GM18526 (cell line): ENCODE measurements around the gene ROBO1.

Experiments used
- POLR2A ChIP-seq: IDR thresholded peaks from 3 replicates; pipeline ENCODE4 v1.6.1; 2011; ENCODE audit not compliant: insufficient read length; ENCODE audit errors: extremely low read depth

ROBO1 gene

GRCh38 chr3:78827618-78828017 is 940.2 kb downstream of the ROBO1 start:
- no peak for TF ChIP-seq POLR2A

GRCh38 chr3:78825858-78826215 is 942.0 kb downstream of the ROBO1 start:
- no peak for TF ChIP-seq POLR2A

- TF ChIP-seq POLR2A: no peak
These were observed 942.5 kb downstream of the ROBO1 start for GRCh38 chr3:78825118-78825857.

GRCh38 chr3:78823859-78824258 is 943.9 kb downstream of the ROBO1 start:
- TF ChIP-seq POLR2A: no peak

GRCh38 chr3:78823434-78823833 is 944.4 kb downstream of the ROBO1 start:
- TF ChIP-seq POLR2A: no peak

GRCh38 chr3:78822726-78823125 is 945.1 kb downstream of the ROBO1 start:
- TF ChIP-seq POLR2A: no peak

GRCh38 chr3:78820542-78820941 is 947.3 kb downstream of the ROBO1 start:
- TF ChIP-seq POLR2A: no peak

GRCh38 chr3:78818161-78818985 is 949.4 kb downstream of the ROBO1 start:
- TF ChIP-seq POLR2A: no peak

- no peak for TF ChIP-seq POLR2A
These were observed 952.8 kb downstream of the ROBO1 start for GRCh38 chr3:78814893-78815562.

- TF ChIP-seq POLR2A: no peak
These were observed 955.6 kb downstream of the ROBO1 start for GRCh38 chr3:78812166-78812565.

- no peak for TF ChIP-seq POLR2A
These were observed 957.8 kb downstream of the ROBO1 start for GRCh38 chr3:78809966-78810365.

GRCh38 chr3:78804251-78805037 is 963.4 kb downstream of the ROBO1 start:
- no peak for TF ChIP-seq POLR2A

GRCh38 chr3:78802562-78802930 is 965.3 kb downstream of the ROBO1 start:
- no peak for TF ChIP-seq POLR2A

- no peak for TF ChIP-seq POLR2A
These were observed 965.8 kb downstream of the ROBO1 start for GRCh38 chr3:78801926-78802561.

GRCh38 chr3:78799681-78800080 is 968.1 kb downstream of the ROBO1 start:
- TF ChIP-seq POLR2A: no peak

- no peak for TF ChIP-seq POLR2A
These were observed 969.4 kb downstream of the ROBO1 start for GRCh38 chr3:78798266-78798832.
